Fibroblast of lung (primary cell): ENCODE data around the gene BIN1. TPM values are rescaled to one million over a fixed set of nuclear protein-coding genes. Genes with fewer than 3 reads are reported as not detected.

Experiments used
- DNase-seq, 2 donors: peaks; one replicate each; pipeline versions ENCODE4 v3.0.0 to v3.0.0-alpha.2; 2010; ENCODE audit warnings: low read depth in 2 of 2
- H2AFZ ChIP-seq: 2 replicates; pipeline ENCODE4 v1.5.1; 2012; ENCODE audit warnings: low read length, control low read depth, inconsistent platforms
- H3K27ac ChIP-seq: 2 replicates; pipeline ENCODE4 v1.5.1; 2011; ENCODE audit warnings: low read length, control low read depth; ENCODE audit not compliant: insufficient read depth
- H3K27me3 ChIP-seq: 2 replicates; pipeline ENCODE4 v1.5.1; 2011; ENCODE audit warnings: mild to moderate bottlenecking, low read length; ENCODE audit not compliant: control insufficient read depth, insufficient read depth
- H3K36me3 ChIP-seq: 2 replicates; pipeline ENCODE4 v1.5.1; 2011; ENCODE audit warnings: low read length; ENCODE audit not compliant: control insufficient read depth, insufficient read depth
- H3K4me1 ChIP-seq: 2 replicates; pipeline ENCODE4 v1.5.1; 2011; ENCODE audit warnings: low read length; ENCODE audit not compliant: control insufficient read depth, insufficient read depth; ENCODE audit errors: extremely low read depth
- H3K4me2 ChIP-seq: 2 replicates; pipeline ENCODE4 v1.5.1; 2011; ENCODE audit warnings: low read length, control low read depth; ENCODE audit not compliant: insufficient read depth; ENCODE audit errors: extremely low read depth
- H3K4me3 ChIP-seq, 4 experiments: fragments of 200-600 bp in 1 of 4; sonication (generic) in 1 of 4; replicated peaks in 1 of 4; 2 replicates each; pipeline ENCODE4 v1.5.1; 2011 to 2016; ENCODE audit warnings: low read length in 4 of 4, low read depth in 3 of 4, mild to moderate bottlenecking in 3 of 4, control low read depth in 2 of 4, inconsistent platforms in 1 of 4, mixed read lengths in 1 of 4; ENCODE audit not compliant: insufficient read depth in 1 of 4; ENCODE audit errors: control extremely low read depth in 1 of 4
- H3K79me2 ChIP-seq: 2 replicates; pipeline ENCODE4 v1.5.1; 2012; ENCODE audit warnings: mild to moderate bottlenecking, low read length, inconsistent platforms; ENCODE audit not compliant: control insufficient read depth, insufficient read depth
- H3K9ac ChIP-seq: 2 replicates; pipeline ENCODE4 v1.5.1; 2011; ENCODE audit warnings: mild to moderate bottlenecking, low read length, control low read depth; ENCODE audit not compliant: insufficient read depth
- H3K9me3 ChIP-seq: 2 replicates; pipeline ENCODE4 v1.5.1; 2012; ENCODE audit warnings: low read depth, low read length; ENCODE audit not compliant: control insufficient read depth, insufficient read depth
- H4K20me1 ChIP-seq: 2 replicates; pipeline ENCODE4 v1.5.1; 2011; ENCODE audit warnings: low read length; ENCODE audit not compliant: control insufficient read depth, insufficient read depth; ENCODE audit errors: extremely low read depth
- CTCF ChIP-seq, 2 donors: IDR thresholded peaks in 1 of 2; conservative IDR thresholded peaks in 1 of 2; 1 replicate in 1 of 2; 2 replicates in 1 of 2; pipeline ENCODE4 v1.5.1; 2011 to 2012; ENCODE audit warnings: low read length in 2 of 2, control low read depth in 1 of 2, inconsistent platforms in 1 of 2, low read depth in 1 of 2, mild to moderate bottlenecking in 1 of 2
- EZH2 ChIP-seq: IDR thresholded peaks from 2 replicates; pipeline ENCODE4 v1.5.1; 2012; ENCODE audit warnings: low read length, control low read depth, mild to moderate bottlenecking; ENCODE audit errors: missing control alignments
- polyA plus RNA-seq, 2 donors: library from polyadenylated mRNA; depleted of rRNA in 1 of 2; stranded (reverse) in 1 of 2; unstranded in 1 of 2; fragments of >200 nt; gene quantifications; 2 replicates each; pipeline ENCODE4 v1.2.1, GENCODE V29; 2011 to 2012; ENCODE audit warnings: missing spikeins in 1 of 2
- total RNA-seq: library from RNA; depleted of rRNA; stranded (reverse); fragments of >200 nt; gene quantifications from 2 replicates; pipeline ENCODE4 v1.2.1, GENCODE V29; 2014

Gene BIN1
- total and polyA plus RNA-seq, 2 donors (not counting 1 experiment from before 2014, with no cell fraction given) = 17.3 to 68.7 TPM

DNA sequence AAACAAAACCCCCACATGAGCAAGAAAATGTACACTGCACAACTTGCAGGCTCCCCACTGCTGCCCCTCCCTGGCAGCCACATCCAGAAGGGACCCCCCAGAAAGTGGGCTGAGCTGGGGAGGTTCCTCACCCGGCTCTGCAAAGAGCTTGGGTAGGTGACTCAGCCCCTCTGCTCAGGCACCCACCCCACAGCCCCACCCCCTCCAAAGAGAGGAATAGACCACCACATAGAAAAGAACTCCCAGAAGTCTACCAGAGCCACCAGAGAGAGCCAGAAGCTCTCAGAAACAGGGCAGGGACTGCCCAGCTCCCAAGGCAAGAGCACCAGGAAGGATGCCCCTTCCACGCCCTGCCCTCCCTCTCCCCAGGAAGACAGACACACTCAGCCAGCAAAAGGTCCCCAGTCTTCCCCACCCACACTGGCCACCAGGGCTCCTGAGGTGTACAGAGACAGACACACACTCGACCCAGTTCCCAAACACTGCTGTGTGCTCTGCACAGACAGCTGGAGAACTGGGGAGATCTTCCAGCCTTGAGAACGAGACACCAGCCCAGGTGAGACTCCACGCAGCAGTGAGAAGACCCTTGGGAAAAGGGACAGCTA, 28.2 kb downstream of the BIN1 start:
- no peak overlapping the region for H3K4me3 ChIP-seq
- H3K27me3 ChIP-seq = no peaks in the 10 kb centered on the region
- DNase-seq = no peak
- H3K4me2 ChIP-seq = no peak overlapping the region
- TF ChIP-seq CTCF (conservative IDR thresholded peaks at IDR 0.05 in 1 of 2, IDR thresholded peaks at IDR 0.05 in 1 of 2; ENCODE audit: low read depth in 1 of 2, low read length in 2 of 2) (no peak), EZH2 (no peak)
- no peak overlapping the region for H2AFZ ChIP-seq
- peaks cover 14% of the 10 kb centered on the region for H3K4me1 ChIP-seq
- no peaks in the 10 kb centered on the region for H3K79me2 ChIP-seq
- H3K9ac ChIP-seq = no peak overlapping the region
- no peaks in the 10 kb centered on the region for H3K36me3 ChIP-seq
- no peaks in the 10 kb centered on the region for H4K20me1 ChIP-seq
- no peaks in the 10 kb centered on the region for H3K9me3 ChIP-seq
- no peak overlapping the region for H3K27ac ChIP-seq

GRCh38 chr2:127078028-127078427, 28.9 kb downstream of the BIN1 start:
- no peak for DNase-seq
- Histone ChIP-seq H3K9me3 (no peaks in the 10 kb centered on the region), H2AFZ (no peak overlapping the region), H3K27me3 (no peaks in the 10 kb centered on the region), H3K9ac (no peak overlapping the region), H3K4me2 (no peak overlapping the region), H3K36me3 (no peaks in the 10 kb centered on the region), H3K4me1 (peaks cover 9% of the 10 kb centered on the region), H3K27ac (no peak overlapping the region), H3K79me2 (no peaks in the 10 kb centered on the region), H3K4me3 (no peak overlapping the region), H4K20me1 (no peaks in the 10 kb centered on the region)
- TF ChIP-seq CTCF (conservative IDR thresholded peaks at IDR 0.05 in 1 of 2, IDR thresholded peaks at IDR 0.05 in 1 of 2; ENCODE audit: low read depth in 1 of 2, low read length in 2 of 2) (no peak), EZH2 (no peak)

DNA sequence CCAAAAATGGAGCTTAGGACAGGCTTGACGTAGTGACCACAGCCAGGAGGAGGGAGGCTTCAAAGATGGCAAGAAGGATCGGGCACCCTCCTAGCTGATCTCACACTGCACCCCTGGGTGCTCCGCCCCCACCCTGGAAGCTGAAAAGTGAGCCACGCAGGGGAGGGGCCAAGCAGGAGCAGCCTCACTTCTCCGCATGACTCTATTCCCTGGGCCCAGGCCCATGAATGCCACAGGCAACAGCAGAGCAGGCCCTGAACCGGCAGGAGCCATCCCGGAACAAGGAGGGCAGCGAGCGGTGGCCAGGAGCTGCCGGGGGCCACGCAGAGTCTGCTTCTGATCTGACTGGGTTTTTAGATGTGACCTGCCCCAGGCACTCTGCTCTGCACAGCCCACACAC, 30.0 kb downstream of the BIN1 start:
- Histone ChIP-seq H3K4me1 (peaks cover 5% of the 10 kb centered on the region), H3K79me2 (no peaks in the 10 kb centered on the region)

More for the DNA sequence above, 30.0 kb downstream of the BIN1 start:
- TF ChIP-seq EZH2 = no peak
- no peak for TF ChIP-seq CTCF (conservative IDR thresholded peaks at IDR 0.05 in 1 of 2, IDR thresholded peaks at IDR 0.05 in 1 of 2; ENCODE audit: low read depth in 1 of 2, low read length in 2 of 2)
- Histone ChIP-seq H3K36me3 (no peaks in the 10 kb centered on the region), H3K9me3 (no peaks in the 10 kb centered on the region), H3K4me2 (no peak overlapping the region), H3K9ac (no peak overlapping the region), H3K27me3 (no peaks in the 10 kb centered on the region), H3K27ac (no peak overlapping the region), H2AFZ (no peak overlapping the region), H3K4me3 (no peak overlapping the region), H4K20me1 (no peaks in the 10 kb centered on the region)
- DNase-seq = no peak
